ENCODE results near the gene ADGRF4. TPM values are rescaled to one million over a fixed set of nuclear protein-coding genes. Genes with fewer than 3 reads are reported as not detected.

The ADGRF4 gene
- polyA plus RNA-seq, 3 donors from 2014 or later: not detected

- H3K27ac Mint-ChIP-seq: no peak overlapping the region
- no peaks in the 10 kb centered on the region for H3K9me3 Mint-ChIP-seq
- no peak for DNase-seq
- H3K4me1 Mint-ChIP-seq: no peaks in the 10 kb centered on the region
- H3K4me3 Mint-ChIP-seq: no peak overlapping the region
- peaks cover 0 to 6% (median 3%) of the 10 kb centered on the region in 3 donors for H3K27me3 Mint-ChIP-seq (ENCODE audit: low read depth in 3 of 3)
- no peaks in the 10 kb centered on the region for H3K36me3 Mint-ChIP-seq
Measured at GRCh38 chr6:47672816-47673215, 25.6 kb upstream of the ADGRF4 start.

- DNase-seq: no peak
- Mint-ChIP-seq H3K27me3 (ENCODE audit: low read depth in 3 of 3) (peaks cover 0 to 2% (median under 1%) of the 10 kb centered on the region in 3 donors), H3K9me3 (no peaks in the 10 kb centered on the region), H3K27ac (no peak overlapping the region), H3K4me3 (no peak overlapping the region), H3K4me1 (no peaks in the 10 kb centered on the region), H3K36me3 (no peaks in the 10 kb centered on the region)
Measured at GRCh38 chr6:47674673-47675072, 23.7 kb upstream of the ADGRF4 start.

- no peak overlapping the region for H3K27ac Mint-ChIP-seq
- no peak for DNase-seq
- H3K9me3 Mint-ChIP-seq: no peaks in the 10 kb centered on the region
- no peaks in the 10 kb centered on the region for H3K27me3 Mint-ChIP-seq (ENCODE audit: low read depth in 3 of 3)
- no peak overlapping the region for H3K4me3 Mint-ChIP-seq
- no peaks in the 10 kb centered on the region for H3K4me1 Mint-ChIP-seq
- no peaks in the 10 kb centered on the region for H3K36me3 Mint-ChIP-seq
Measured at GRCh38 chr6:47677381-47678100, 20.8 kb upstream of the ADGRF4 start.

- no peaks in the 10 kb centered on the region for H3K4me1 Mint-ChIP-seq
- no peak for DNase-seq
- H3K4me3 Mint-ChIP-seq: no peak overlapping the region
- no peaks in the 10 kb centered on the region for H3K27me3 Mint-ChIP-seq (ENCODE audit: low read depth in 3 of 3)
- no peaks in the 10 kb centered on the region for H3K36me3 Mint-ChIP-seq
- no peak overlapping the region for H3K27ac Mint-ChIP-seq
- H3K9me3 Mint-ChIP-seq: no peaks in the 10 kb centered on the region
Measured at GRCh38 chr6:47678739-47679138, 19.6 kb upstream of the ADGRF4 start.

GRCh38 chr6:47679322-47679906 is 19.0 kb upstream of the ADGRF4 start:
- no peaks in the 10 kb centered on the region for H3K36me3 Mint-ChIP-seq
- H3K27ac Mint-ChIP-seq: no peak overlapping the region
- H3K9me3 Mint-ChIP-seq: no peaks in the 10 kb centered on the region
- no peak overlapping the region for H3K4me3 Mint-ChIP-seq
- DNase-seq: no peak
- no peaks in the 10 kb centered on the region for H3K27me3 Mint-ChIP-seq (ENCODE audit: low read depth in 3 of 3)
- no peaks in the 10 kb centered on the region for H3K4me1 Mint-ChIP-seq

- H3K4me3 Mint-ChIP-seq: no peak overlapping the region
- no peaks in the 10 kb centered on the region for H3K36me3 Mint-ChIP-seq
- DNase-seq: no peak
- no peaks in the 10 kb centered on the region for H3K4me1 Mint-ChIP-seq
- H3K9me3 Mint-ChIP-seq: no peaks in the 10 kb centered on the region
- no peak overlapping the region for H3K27ac Mint-ChIP-seq
- no peaks in the 10 kb centered on the region for H3K27me3 Mint-ChIP-seq (ENCODE audit: low read depth in 3 of 3)
Measured at GRCh38 chr6:47680051-47680450, 18.3 kb upstream of the ADGRF4 start.

GRCh38 chr6:47680724-47681123 is 17.7 kb upstream of the ADGRF4 start:
- DNase-seq: no peak
- Mint-ChIP-seq H3K4me3 (no peak overlapping the region), H3K36me3 (no peaks in the 10 kb centered on the region), H3K4me1 (no peaks in the 10 kb centered on the region), H3K9me3 (no peaks in the 10 kb centered on the region), H3K27ac (no peak overlapping the region), H3K27me3 (ENCODE audit: low read depth in 3 of 3) (no peaks in the 10 kb centered on the region)

- no peak overlapping the region for H3K4me3 Mint-ChIP-seq
- no peaks in the 10 kb centered on the region for H3K4me1 Mint-ChIP-seq
- H3K36me3 Mint-ChIP-seq: no peaks in the 10 kb centered on the region
- H3K27me3 Mint-ChIP-seq (ENCODE audit: low read depth in 3 of 3): no peaks in the 10 kb centered on the region
- H3K9me3 Mint-ChIP-seq: no peaks in the 10 kb centered on the region
- no peak overlapping the region for H3K27ac Mint-ChIP-seq
- DNase-seq: no peak
Measured at GRCh38 chr6:47681201-47681990, 17.0 kb upstream of the ADGRF4 start.

GRCh38 chr6:47686411-47686810 is 12.0 kb upstream of the ADGRF4 start:
- Mint-ChIP-seq H3K4me3 (no peak overlapping the region), H3K36me3 (no peaks in the 10 kb centered on the region), H3K27me3 (ENCODE audit: low read depth in 3 of 3) (peaks cover 0 to 1% (median under 1%) of the 10 kb centered on the region in 3 donors), H3K4me1 (no peaks in the 10 kb centered on the region), H3K9me3 (no peaks in the 10 kb centered on the region), H3K27ac (no peak overlapping the region)
- no peak for DNase-seq

- no peak overlapping the region for H3K27ac Mint-ChIP-seq
- H3K36me3 Mint-ChIP-seq: no peaks in the 10 kb centered on the region
- peaks cover 0 to 2% (median 1%) of the 10 kb centered on the region in 3 donors for H3K27me3 Mint-ChIP-seq (ENCODE audit: low read depth in 3 of 3)
- no peaks in the 10 kb centered on the region for H3K9me3 Mint-ChIP-seq
- no peak overlapping the region for H3K4me3 Mint-ChIP-seq
- no peak for DNase-seq
- no peaks in the 10 kb centered on the region for H3K4me1 Mint-ChIP-seq
Measured at GRCh38 chr6:47687432-47687831, 10.9 kb upstream of the ADGRF4 start.

GRCh38 chr6:47690214-47690613 is 8.2 kb upstream of the ADGRF4 start:
- no peak for DNase-seq
- H3K27ac Mint-ChIP-seq: no peak overlapping the region
- H3K4me3 Mint-ChIP-seq: no peak overlapping the region
- H3K9me3 Mint-ChIP-seq: no peaks in the 10 kb centered on the region
- H3K27me3 Mint-ChIP-seq (ENCODE audit: low read depth in 3 of 3): peaks cover 1 to 2% (median 2%) of the 10 kb centered on the region in 3 donors
- no peaks in the 10 kb centered on the region for H3K4me1 Mint-ChIP-seq
- H3K36me3 Mint-ChIP-seq: no peaks in the 10 kb centered on the region

- H3K36me3 Mint-ChIP-seq: no peaks in the 10 kb centered on the region
- H3K4me1 Mint-ChIP-seq: no peaks in the 10 kb centered on the region
- DNase-seq: no peak
- H3K27me3 Mint-ChIP-seq (ENCODE audit: low read depth in 3 of 3): peaks cover 1 to 2% (median 2%) of the 10 kb centered on the region in 3 donors
- no peak overlapping the region for H3K27ac Mint-ChIP-seq
- no peaks in the 10 kb centered on the region for H3K9me3 Mint-ChIP-seq
- H3K4me3 Mint-ChIP-seq: no peak overlapping the region
Measured at GRCh38 chr6:47690791-47691190, 7.6 kb upstream of the ADGRF4 start.

- H3K9me3 Mint-ChIP-seq: no peaks in the 10 kb centered on the region
- no peak overlapping the region for H3K27ac Mint-ChIP-seq
Measured at GRCh38 chr6:47697925-47698324, 455 bp upstream of the ADGRF4 start.

GRCh38 chr6:47700053-47700452 is 1.7 kb downstream of the ADGRF4 start:
- H3K4me1 Mint-ChIP-seq: no peaks in the 10 kb centered on the region
- H3K36me3 Mint-ChIP-seq: no peaks in the 10 kb centered on the region
- H3K27ac Mint-ChIP-seq: no peak overlapping the region
- H3K9me3 Mint-ChIP-seq: no peaks in the 10 kb centered on the region
- DNase-seq: no peak
- no peak overlapping the region for H3K4me3 Mint-ChIP-seq
- peaks cover 0 to 2% (median 0%) of the 10 kb centered on the region in 3 donors for H3K27me3 Mint-ChIP-seq (ENCODE audit: low read depth in 3 of 3)

More at GRCh38 chr6:47697925-47698324, 455 bp upstream of the ADGRF4 start:
- no peak overlapping the region for H3K4me3 Mint-ChIP-seq
- DNase-seq: no peak
- H3K36me3 Mint-ChIP-seq: no peaks in the 10 kb centered on the region
- H3K4me1 Mint-ChIP-seq: no peaks in the 10 kb centered on the region
- peaks cover 0 to 2% (median 0%) of the 10 kb centered on the region in 3 donors for H3K27me3 Mint-ChIP-seq (ENCODE audit: low read depth in 3 of 3)
